G401.6 (cell line): Measurements from ENCODE around the gene MBNL2.

Experiments
- FAIRE-seq: peaks from 2 replicates; lab custom pipeline; 2012; peaks lifted over from hg19 to GRCh38; lab: Jason Lieb, UNC

Gene MBNL2

DNA sequence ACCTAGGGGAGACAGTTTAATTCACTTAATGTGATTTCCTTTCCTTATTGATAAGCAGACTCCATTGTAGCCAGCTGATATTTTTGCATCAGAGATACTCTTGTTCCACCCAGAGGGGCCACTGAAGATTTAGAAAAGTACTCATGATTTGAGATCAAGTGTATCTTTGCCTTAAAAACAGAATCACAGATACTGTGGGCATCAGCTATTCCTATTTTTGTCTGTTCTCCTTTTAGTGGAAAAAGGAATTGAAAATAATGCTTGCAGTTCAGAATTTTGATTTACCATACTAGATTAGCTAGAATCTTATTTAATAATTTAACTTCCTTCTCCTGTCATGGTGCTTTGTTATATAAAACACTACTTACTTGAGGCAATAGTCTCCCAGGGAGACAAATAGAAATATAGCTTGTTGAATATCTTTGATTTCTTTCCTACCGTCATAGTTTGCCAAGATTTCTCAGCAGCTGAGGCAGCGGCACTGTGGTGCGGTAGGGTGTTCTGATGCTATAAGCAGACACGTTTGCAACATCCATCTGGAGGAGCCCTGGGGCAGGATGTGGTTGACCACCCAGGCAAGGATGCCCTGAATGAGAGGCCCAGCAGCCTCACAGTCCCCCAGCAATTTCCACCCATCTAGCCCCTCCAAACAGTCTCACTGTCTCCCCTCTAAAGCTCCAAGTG is 164.8 kb downstream of the MBNL2 start:
- no peak for FAIRE-seq

DNA sequence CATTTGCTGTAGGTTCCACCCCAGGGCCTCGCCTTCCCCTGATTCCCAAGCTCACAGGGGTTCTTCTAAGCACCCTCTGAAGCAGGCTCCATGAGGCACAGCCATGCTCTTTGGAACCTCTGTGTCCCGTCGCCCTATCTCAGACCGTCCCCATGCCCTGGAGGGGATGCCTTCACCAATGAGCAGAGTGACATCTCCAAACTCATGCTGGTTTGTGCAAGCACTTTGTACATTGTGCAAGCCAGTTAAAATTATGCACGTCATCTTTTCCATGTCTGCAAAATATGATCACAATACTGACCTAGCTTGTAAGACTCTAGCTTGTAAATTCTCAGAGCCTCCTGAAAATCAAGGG is 165.3 kb downstream of the MBNL2 start:
- FAIRE-seq: no peak

DNA sequence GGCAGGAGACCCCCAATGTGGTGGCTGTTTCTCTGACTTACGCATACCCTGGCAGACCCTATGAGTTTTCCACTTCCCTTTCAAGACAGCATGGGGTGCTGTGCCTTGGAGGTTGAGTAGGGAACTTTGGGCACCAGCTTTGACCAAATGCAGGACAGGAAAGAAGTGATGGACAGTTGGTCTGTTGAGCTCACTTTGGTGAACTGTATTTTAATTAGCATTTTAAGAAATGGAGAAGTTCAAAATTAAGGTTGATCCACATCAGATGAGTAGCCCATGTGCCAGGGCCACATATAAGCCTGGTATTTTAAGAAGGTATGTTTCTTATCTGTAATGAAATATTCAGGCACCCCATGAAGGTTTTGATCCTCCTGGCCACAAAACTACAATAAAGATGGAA is 165.8 kb downstream of the MBNL2 start:
- FAIRE-seq: no peak

DNA sequence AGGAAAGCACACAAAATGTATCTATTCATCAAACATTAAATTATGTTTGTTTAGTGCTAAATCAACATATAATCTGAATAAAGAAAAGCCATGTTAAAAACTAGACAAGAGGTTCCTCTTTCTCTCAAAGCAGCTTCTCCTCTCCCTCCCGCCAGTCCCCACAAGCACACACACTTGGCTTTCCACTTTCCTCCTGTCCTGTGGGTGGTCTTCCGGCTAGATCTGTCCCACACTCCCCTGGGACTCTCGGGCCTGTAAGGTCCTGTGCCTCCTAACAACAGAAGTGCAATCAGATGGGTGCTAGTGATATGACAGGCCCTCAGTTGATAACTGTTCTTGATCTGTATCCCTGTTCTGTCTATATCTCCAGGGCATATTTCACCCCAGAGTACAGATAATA is 166.2 kb downstream of the MBNL2 start:
- FAIRE-seq: no peak

DNA sequence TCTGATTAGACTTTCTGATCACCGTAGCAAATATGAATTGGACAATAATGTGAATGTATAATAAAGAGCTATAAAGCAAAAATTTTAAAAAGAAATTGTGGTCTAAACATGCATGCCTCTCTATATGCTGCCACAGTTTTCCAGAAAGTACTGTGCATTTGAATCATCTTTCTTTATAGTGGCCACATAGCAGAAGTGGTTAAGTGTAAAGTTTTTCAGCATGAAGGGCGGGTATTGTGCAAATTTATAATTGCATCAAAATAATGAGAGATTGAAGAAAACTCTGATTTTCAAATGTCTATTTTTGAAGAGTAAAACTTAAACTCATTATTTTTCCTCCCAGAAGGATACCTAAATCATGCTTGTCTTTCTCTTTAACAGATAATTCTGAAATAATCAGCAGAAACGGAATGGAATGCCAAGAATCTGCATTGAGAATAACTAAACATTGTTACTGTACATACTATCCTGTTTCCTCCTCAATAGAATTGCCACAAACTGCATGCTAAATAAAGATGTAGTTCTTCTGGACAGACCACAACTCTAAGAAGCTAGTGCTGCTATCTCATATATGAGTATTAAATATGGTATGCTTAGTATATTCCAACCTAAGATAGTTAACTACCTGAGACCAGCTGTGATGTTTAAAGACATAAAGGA is 168.9 kb downstream of the MBNL2 start:
- no peak for FAIRE-seq

DNA sequence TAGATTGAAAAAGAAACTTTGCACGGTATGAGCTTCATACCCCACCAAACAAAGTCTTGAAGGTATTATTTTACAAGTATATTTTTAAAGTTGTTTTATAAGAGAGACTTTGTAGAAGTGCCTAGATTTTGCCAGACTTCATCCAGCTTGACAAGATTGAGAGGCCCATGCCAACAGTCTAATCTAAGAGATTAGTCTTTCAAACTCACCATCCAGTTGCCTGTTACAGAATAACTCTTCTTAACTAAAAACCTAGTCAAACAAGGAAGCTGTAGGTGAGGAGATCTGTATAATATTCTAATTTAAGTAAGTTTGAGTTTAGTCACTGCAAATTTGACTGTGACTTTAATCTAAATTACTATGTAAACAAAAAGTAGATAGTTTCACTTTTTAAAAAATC is 169.9 kb downstream of the MBNL2 start:
- FAIRE-seq: no peak

DNA sequence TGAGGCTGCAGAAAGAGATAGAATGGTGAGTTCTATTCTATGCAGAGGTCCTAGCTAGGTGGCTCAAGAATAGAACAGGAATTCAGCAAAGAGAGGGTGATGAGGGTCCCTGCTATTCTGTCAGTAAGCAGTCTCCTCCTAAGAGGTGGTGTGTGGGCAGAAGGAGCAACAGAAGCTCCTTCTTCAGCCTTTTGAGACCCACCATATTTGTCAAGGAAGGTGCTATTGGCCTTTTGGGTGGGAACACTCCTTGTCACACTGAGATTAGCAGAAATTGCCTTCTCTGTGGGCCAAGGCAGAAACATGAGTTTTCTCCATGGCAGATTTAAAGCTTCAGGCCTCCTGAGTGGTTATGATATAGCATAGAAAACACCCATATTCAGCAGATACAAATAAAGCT is 172.4 kb downstream of the MBNL2 start:
- no peak for FAIRE-seq

DNA sequence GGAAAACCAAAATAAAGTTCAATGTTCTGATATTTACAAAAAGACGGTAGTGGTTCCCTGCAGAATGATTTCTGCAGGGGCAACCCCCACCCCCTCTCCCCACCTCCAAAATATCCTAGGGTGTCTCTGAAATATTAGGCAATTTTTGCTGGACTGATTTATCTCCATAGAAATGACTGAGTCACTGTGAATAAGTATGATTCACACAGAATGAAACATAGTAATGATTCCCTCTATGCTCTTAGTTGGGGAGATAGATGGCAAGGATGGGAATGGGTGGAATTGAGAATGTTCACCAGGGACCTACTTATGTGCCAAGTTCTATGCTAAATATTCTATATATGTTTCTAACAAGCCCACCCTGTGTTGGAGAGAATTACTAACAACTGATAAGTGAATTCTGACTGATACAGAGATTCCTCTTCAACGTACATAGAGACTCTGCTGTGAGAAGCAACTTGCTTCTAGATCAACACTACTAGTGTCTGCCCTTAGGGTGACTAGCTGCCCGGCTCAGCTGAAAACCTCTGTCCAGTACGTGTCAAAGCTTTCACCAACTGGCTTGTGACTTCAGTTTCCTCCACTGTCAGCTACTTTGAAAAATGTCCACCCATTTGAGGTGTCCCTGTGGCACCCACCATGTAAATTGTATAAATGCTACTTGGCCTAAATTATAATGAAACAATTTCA is 173.5 kb downstream of the MBNL2 start:
- no peak for FAIRE-seq

DNA sequence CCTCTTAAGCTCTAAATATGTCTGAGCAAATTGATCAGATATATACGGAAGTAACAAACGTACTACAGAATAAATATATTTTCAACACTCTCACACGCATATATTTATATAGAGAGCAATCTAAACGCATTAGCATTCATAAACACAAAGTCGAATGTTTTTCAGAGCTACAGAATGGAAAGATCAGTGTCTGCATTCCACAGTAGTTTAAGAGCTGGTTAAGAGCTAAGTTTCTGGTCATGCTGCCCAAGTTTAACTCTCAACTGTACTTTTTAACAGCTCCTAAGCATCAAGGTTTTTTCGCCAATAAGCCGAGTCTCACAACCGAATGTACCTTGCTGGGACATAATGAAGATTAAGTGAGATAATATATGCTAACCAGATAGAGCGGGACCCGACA is 175.1 kb downstream of the MBNL2 start:
- FAIRE-seq: no peak

DNA sequence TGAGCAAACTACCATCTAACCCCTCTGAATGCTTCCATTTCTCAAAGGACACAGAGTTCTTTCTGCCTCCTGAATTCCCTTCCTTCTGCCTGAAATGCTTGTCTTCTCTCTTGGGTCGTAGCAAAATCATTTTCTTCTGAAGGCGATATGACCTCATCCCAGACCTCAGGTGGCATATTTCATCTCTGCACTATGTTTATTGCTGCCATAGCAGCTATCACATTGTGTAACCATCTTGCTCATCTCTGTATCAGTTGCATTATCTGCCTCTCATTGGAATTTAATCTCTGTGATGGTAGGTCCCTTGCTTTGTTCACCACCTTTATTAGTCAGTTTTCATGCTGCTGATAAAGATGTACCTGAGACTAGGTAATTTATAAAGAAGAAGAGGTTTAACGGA is 179.3 kb downstream of the MBNL2 start:
- no peak for FAIRE-seq

DNA sequence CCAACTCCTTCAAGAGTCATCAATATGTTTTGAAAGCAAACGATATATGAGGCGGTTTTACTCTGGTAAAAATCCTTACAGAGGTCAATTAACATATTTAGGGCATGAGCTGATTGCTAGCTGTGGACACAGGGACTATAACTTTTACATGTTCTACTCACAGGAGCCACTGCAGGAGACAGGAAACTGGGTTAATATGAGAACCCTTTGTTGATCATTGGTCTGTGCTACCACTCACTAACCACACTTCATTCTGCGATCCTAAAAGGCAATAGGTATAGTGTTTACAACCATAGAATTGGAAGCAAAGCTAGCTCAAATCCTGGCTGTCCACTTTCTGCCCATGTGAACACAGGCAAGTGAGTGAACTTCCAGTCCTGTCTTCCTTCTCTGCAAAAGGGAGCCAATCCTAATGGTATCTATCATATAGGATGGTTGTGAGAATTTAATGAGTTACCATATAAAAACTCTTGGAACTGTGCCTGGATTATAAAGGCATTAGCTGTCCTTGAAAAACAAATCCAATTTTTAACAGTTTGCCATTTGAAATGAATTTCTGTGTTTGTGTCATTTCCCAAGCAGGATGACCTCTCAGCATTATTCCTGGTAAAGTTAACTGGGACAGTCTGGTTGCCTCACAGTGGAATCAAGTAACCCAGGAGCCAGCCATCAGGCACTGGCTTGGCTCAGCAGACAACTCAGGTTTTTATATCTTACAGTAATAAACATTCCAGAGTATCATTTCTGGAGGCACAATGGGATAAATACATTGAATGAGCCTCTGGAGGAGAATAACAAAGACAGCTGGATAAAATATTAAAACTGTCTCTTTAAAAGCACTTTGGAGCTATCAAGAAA is 182.0 kb downstream of the MBNL2 start:
- no peak for FAIRE-seq

DNA sequence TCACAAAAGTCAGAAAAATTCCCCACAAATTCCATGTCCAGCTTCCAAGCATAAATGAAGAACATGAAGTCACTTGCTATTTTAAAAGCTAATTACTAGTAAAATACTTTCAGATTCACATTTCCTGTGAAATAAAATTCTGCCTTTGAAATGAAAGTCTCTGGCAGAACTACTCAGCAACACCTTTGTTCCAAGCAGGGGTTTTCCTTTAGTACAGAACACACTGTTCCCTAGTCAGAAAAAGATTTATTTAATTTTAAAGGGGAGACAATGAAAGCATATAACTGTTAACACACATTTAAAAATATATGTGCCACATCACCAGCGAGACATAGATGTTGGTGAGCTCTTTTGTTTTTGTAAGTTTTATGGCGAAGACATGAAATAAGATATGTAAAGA is 185.4 kb downstream of the MBNL2 start:
- FAIRE-seq: no peak

DNA sequence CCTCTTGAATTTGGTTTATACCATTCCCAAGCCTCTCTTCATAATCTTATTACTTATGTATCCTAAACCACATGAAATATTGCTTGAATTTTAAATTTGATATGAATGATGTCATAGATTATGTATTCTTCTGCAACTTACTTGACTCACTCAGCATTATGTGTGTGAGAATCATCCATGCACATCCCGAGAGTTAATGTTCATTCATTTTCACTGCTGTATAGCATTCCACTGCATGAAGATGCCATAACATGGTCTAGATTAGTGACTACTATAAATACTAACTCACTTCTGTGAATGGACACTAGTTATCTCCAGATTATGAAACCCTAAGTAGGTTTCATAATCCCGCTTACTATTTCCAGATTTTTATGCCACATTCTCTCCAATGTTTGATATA is 186.8 kb downstream of the MBNL2 start:
- no peak for FAIRE-seq

DNA sequence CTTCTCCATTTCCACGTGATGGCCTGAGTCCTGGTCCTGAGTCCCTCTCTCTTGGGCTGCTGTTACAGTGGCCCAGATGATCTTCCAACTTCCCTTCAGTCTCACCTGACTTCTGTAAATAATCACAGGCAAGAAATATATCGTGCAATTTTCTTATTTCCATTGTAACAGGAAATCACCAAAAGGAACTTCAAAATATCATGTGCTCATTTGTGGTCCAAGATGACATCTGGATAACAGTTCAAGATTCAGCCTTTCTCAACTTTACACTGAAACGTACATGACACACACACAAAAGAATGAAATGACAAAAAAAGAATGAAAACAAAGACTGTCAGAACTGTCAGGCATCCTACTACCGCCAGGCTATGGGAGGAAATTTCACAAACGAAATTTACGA is 189.9 kb downstream of the MBNL2 start:
- no peak for FAIRE-seq

DNA sequence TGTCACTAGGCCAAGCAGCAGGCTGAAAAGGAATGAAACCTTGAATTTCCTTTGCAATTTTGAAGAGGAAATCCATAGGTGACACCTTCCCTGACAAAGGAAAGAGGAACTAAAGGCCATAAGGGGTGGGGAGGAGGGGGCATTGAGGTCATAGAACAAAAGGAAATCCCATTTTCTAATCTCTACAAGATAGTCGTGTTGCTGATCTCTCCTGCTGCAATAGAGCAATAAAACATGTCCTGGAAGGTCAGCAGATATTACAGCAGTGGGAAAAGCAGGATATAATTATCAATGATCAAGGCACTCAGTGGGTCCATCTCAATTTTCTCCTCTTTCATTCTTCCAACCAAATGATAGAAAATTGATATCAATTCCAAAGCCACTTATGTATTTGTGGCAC is 191.6 kb downstream of the MBNL2 start:
- no peak for FAIRE-seq

DNA sequence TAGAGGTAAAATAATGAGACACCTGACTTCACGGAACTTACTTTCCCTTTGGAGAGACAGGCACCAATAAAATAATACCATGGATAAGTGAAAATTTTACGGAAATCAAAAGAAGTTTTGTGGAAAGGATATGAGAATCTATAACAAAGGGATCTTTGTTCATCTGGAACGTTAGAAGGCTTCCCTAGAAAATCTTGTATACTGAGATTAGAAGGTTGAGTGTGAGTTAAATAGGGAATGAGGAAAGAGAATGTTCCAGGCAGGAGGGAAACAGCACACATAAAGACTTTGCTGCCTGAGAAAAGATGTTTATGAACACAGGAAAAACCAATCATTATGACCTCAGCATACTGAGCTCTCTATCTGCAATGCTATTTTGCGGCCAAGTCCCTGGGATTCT is 192.3 kb downstream of the MBNL2 start:
- FAIRE-seq: no peak

DNA sequence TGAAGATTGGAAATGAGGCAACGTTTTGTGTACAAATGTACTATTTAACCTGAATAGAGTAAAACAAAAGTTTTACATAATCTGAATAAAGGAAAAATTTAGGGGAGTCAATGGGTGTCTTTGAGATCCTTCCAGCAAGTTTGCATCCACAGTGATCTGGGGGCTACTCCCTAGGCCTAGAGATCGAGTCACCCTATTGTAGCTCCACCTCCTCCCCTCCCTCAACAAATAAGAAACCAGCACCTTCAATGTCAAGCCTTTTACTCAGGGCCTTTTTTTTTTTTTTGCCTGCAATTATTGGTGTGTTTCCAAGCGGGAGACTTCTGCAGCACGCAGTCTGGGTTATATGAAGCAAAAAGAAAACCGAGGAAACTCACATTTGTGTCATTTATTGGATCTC is 195.6 kb downstream of the MBNL2 start:
- FAIRE-seq: no peak

DNA sequence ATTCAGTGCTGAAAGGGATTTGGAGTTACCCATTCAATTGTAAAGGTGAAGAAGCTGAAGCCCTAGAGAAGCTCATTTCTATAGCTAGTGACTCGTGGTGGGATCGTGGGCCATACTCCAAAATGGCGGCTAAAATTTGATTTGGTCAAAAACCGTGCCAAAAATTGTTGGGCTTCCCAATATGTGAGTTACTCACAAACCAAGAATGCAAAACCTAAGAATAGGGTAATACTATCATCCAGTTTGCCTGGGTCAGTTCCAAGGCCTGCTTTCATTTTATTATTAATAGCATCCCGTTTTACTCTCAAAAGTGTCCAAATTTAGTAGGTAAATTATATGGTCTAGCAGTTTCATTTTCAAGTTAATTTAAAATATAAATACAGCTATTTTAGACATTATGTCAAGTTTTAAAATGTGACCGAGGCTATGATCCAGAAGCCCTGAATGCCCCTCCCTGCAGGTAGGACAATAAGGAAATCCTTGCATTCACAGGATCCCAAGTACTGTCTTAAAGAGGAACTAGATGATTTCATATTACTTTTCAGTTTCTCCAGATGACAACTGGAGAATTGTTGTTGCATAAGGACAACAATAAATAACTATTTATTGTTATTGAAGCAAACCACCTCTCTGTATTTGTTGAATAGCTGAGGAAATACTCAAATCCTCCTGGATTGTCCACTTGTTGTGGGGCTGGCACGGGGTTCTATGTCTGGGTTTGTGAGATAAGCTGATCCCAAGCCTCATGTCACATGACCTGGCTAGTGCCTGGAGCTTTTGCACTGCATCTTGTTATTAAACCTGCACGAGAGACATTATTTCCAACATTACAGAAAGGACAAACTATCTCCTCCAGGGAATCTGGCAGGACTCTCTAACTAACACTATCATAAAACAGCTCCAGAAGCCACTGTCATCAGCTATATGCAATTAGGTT is 200.3 kb downstream of the MBNL2 start:
- FAIRE-seq: no peak

DNA sequence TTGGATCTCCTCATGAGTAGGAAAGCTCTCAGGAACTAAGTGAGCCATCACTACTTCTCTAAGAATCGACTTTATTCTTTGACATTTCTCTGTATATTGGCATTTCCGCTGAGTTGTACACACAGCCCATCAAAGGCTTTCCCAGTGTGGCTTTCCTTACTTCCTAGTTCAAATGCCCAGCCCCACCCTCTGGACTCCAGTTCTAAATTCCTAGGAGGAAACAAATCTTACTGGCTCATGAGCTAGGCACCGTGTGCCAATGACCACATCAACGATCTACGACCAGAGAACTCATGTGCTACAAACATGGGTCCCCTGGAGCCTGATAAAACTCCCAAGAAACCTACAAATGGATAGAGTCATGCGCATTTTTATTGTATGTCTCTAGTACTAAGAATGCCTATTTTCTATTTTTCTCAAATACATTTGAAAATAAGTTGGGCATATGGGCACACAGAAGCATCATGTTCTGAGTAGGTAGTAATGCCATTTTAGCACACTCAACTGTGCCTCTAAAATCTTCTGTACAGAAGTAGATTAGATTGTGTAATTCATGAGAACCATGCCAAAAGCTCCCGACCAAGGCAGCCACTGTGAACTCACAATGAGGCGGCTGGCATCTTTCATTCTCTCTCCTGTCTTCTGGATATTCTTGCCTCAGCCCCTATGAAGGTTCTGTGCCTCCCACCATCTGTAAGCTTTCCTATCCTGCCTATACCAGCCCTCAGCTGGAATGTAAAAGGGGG is 201.3 kb downstream of the MBNL2 start:
- FAIRE-seq: no peak

DNA sequence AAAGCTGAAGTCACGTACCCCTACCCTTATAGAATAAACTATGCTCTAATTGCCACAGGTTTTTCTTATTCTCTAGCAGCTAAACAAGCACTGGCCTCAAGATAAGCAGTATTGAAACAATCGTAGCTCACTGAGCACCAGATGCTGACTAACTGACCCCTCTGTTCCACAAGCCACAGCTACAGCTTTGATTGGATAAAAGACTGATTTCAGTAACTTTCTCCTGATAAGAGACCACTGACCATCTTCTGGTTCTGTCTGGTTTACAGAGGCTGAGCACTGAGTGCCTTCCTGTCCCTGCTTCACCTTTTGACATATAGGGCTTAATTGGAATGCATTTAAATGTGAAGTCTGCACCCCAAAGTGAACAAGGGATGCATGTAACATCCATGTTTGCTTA is 203.5 kb downstream of the MBNL2 start:
- no peak for FAIRE-seq

DNA sequence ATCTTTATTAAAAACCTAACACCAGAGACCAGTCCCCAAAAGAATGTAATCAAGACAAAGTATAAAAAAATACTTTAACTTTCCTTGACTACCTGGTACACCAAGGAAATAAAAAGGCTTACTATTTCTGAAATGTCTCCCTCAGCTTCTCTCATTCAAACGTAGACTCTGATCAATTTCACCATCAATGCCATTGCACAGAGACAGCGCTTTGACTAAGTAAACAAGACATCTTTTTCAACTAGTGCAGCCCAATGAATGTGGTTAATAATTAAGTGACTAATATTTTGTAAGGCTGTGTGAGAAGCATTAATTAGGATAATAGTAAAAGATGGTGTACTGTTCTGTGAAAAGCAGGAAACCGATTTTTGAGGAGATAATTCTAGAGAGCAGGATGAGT is 204.6 kb downstream of the MBNL2 start:
- FAIRE-seq: no peak
